ENCODE results near the gene RGL4.

RGL4 gene

GRCh38 chr22:23681026-23681809 is 9.6 kb upstream of the RGL4 start:
- DNase-seq: no peak

GRCh38 chr22:23682077-23682476 is 8.7 kb upstream of the RGL4 start:
- DNase-seq: no peak

GRCh38 chr22:23682827-23683355 is 7.9 kb upstream of the RGL4 start:
- DNase-seq: no peak

- DNase-seq: no peak
Observed at GRCh38 chr22:23683545-23683944, 7.3 kb upstream of the RGL4 start.

- no peak for DNase-seq
Observed at GRCh38 chr22:23684026-23684425, 6.8 kb upstream of the RGL4 start.

- no peak for DNase-seq
Observed at GRCh38 chr22:23684561-23685031, 6.2 kb upstream of the RGL4 start.

- no peak for DNase-seq
Observed at GRCh38 chr22:23685205-23685784, 5.5 kb upstream of the RGL4 start.

- DNase-seq: no peak
Observed at GRCh38 chr22:23686416-23687024, 4.3 kb upstream of the RGL4 start.

GRCh38 chr22:23688121-23688520 is 2.7 kb upstream of the RGL4 start:
- no peak for DNase-seq

GRCh38 chr22:23688571-23688970 is 2.2 kb upstream of the RGL4 start:
- DNase-seq: no peak

- no peak for DNase-seq
Observed at GRCh38 chr22:23689414-23689813, 1.4 kb upstream of the RGL4 start.

GRCh38 chr22:23691748-23692423 is 1.1 kb downstream of the RGL4 start:
- DNase-seq: no peak

GRCh38 chr22:23692598-23693291 is 1.9 kb downstream of the RGL4 start:
- DNase-seq: no peak

GRCh38 chr22:23693979-23694680 is 3.3 kb downstream of the RGL4 start:
- DNase-seq: no peak

- DNase-seq: no peak
Observed at GRCh38 chr22:23695141-23695540, 4.3 kb downstream of the RGL4 start.

- no peak for DNase-seq
Observed at GRCh38 chr22:23695571-23696325, 4.9 kb downstream of the RGL4 start.

GRCh38 chr22:23696326-23696851 is 5.6 kb downstream of the RGL4 start:
- DNase-seq: no peak

- DNase-seq: no peak
Observed at GRCh38 chr22:23697031-23697970, 6.5 kb downstream of the RGL4 start.

- DNase-seq: no peak
Observed at GRCh38 chr22:23698094-23698493, 7.3 kb downstream of the RGL4 start.

Measured in NCI-H187 (cell line).